ENCODE results near the gene SLC16A8.
"Not testable (repeated sequence)": the region's sequence is repeated elsewhere in the genome, so short reads cannot be mapped to it uniquely, and the experiment has no call there.

Gene SLC16A8

DNA sequence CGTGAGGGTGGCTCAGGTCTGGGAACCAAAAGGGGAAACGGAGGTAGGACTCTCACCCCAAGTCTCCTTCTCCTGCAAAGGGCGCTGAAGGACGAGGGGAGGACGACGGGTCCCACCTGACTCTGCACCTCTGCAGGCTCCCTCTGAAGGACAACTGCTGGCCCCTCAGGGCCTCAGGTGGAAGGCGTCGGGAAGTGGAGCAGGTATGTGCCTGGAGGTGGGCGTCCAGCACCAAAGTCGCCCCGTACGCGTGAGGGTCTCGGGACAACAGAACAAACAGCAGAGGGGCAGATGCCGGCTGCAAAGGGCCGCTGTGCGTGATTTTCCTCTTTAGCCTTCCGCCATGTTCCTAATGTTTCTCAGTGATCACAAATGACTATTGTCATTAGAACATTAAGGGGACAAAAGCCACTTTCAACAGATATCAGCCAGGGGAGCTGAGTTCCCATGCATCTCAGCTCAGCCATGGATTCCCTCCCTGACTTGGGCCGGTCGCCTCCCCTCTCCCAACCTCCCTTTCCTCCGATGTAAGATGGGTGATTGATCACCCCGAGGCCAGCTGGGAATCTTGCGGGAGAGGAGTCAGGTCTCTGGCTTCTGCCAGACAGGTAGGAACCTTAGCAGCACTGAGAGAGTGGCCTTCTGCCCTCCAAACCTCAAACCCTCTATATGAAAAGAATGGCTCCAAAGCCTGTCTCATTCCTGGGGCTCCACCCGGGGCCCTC lies 836 bp downstream of the SLC16A8 start:
- H3K36me3 Mint-ChIP-seq (ENCODE audit: low read depth): no peaks in the 10 kb centered on the region
- H3K27ac Mint-ChIP-seq: no peak overlapping the region
- H3K9me3 Mint-ChIP-seq: no peaks in the 10 kb centered on the region
- no peaks in the 10 kb centered on the region for H3K4me1 Mint-ChIP-seq (ENCODE audit: low read depth)
- no peak overlapping the region for H3K4me3 Mint-ChIP-seq
- H3K27me3 Mint-ChIP-seq (ENCODE audit: low read depth): peaks cover 22% of the 10 kb centered on the region

- Mint-ChIP-seq H3K27me3 (ENCODE audit: low read depth) (peaks cover 17% of the 10 kb centered on the region), H3K9me3 (no peaks in the 10 kb centered on the region), H3K27ac (no peak overlapping the region), H3K36me3 (ENCODE audit: low read depth) (no peaks in the 10 kb centered on the region), H3K4me1 (ENCODE audit: low read depth) (no peaks in the 10 kb centered on the region), H3K4me3 (no peak overlapping the region)
Observed at GRCh38 chr22:38081941-38082828, 1.8 kb downstream of the SLC16A8 start.

- Mint-ChIP-seq H3K4me1 (ENCODE audit: low read depth) (no peaks in the 10 kb centered on the region), H3K27ac (no peak overlapping the region), H3K36me3 (ENCODE audit: low read depth) (no peaks in the 10 kb centered on the region), H3K27me3 (ENCODE audit: low read depth) (peaks cover 17% of the 10 kb centered on the region), H3K9me3 (no peaks in the 10 kb centered on the region), H3K4me3 (no peak overlapping the region)
Observed at GRCh38 chr22:38081636-38081940, 2.4 kb downstream of the SLC16A8 start.

DNA sequence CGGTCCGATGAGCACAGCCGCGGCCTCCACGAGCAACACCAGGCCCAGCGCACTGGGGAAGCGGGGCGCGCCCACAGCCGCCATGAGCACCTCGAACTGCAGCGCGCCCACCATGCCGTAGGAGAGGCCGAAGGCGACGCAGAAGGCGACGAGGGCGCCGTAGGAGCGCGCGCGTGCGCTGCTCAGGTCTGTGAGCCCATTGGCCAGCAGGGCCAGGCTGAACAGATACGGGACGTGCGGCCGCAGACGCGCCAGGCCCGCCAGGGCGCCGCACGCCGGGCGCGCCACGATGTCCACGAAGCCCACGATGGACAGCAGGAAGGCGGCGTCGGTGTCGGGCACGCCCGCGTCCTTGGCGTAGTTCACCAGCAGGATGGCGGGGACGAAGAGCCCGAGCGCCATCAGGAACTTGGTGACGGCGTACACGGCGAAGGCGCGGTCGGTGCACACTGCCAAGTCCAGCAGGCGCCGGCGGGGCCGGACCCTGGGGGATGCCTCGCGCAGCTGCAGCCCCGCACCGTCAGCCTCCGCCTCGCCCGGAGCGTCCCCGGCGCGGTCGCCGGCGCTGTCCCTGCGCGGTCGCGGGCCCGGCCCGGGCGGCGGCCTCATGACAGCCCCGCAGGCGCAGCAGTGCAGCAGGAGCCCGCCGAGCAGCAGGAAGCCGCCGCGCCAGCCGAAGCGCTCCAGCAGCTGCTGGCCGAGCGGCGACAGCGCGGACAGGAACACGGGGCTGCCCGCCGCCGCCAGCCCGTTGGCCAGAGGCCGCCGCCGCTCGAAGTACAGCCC lies 2.9 kb downstream of the SLC16A8 start:
- Mint-ChIP-seq H3K27ac (no peak overlapping the region), H3K27me3 (ENCODE audit: low read depth) (peaks cover 17% of the 10 kb centered on the region), H3K4me1 (ENCODE audit: low read depth) (no peaks in the 10 kb centered on the region), H3K4me3 (no peak overlapping the region), H3K9me3 (no peaks in the 10 kb centered on the region), H3K36me3 (ENCODE audit: low read depth) (no peaks in the 10 kb centered on the region)

- Mint-ChIP-seq H3K27ac (no peak overlapping the region), H3K36me3 (ENCODE audit: low read depth) (no peaks in the 10 kb centered on the region), H3K4me1 (ENCODE audit: low read depth) (no peaks in the 10 kb centered on the region), H3K9me3 (no peaks in the 10 kb centered on the region), H3K4me3 (no peak overlapping the region), H3K27me3 (ENCODE audit: low read depth) (peaks cover 17% of the 10 kb centered on the region)
Observed at GRCh38 chr22:38080474-38080849, 3.5 kb downstream of the SLC16A8 start.

DNA sequence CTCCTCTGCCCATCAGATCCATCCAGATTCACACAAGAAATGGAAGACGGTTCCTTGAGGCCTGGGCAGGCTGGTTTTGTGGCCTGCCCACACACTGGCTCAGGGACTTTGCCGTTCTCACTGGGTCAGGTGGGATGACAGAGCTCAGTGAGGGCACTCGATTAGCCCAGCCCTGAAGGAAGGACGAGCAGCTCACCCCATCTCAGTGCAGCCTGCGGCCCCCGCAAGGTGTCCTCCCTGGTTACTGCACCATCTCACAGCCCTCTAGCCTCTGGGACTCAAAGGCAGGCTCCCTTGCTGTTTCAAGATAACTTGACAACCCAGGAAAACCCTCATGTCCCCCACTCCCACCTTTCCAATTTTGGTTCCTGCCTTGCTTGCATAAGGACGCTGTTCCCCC lies 4.2 kb downstream of the SLC16A8 start:
- peaks cover 17% of the 10 kb centered on the region for H3K27me3 Mint-ChIP-seq (ENCODE audit: low read depth)
- H3K4me3 Mint-ChIP-seq: no peak overlapping the region
- H3K36me3 Mint-ChIP-seq (ENCODE audit: low read depth): no peaks in the 10 kb centered on the region
- H3K9me3 Mint-ChIP-seq: no peaks in the 10 kb centered on the region
- H3K4me1 Mint-ChIP-seq (ENCODE audit: low read depth): no peaks in the 10 kb centered on the region
- H3K27ac Mint-ChIP-seq: no peak overlapping the region

DNA sequence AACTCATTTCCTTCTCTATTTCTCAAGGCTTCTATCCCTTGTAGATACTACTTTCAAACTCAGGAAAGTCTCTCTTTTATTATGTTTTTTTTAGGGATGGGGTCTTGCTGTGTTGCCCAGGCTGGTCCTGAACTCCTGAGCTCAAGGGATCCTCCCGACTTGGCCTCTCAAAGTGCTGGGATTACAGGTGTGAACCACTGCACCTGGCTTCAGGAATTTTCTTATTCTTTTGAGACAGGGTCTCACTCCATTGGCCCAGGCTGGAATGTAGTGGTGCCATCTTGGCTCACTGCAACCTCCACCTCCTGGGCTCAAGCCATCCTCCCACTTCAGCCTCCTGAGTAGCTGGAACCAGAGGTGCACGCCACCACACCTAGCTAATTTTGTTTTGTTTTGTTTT lies 4.8 kb downstream of the SLC16A8 start:
- H3K4me3 Mint-ChIP-seq; H3K27ac Mint-ChIP-seq; H3K36me3 Mint-ChIP-seq (ENCODE audit: low read depth); H3K9me3 Mint-ChIP-seq; H3K4me1 Mint-ChIP-seq (ENCODE audit: low read depth): not testable (repeated sequence)
- H3K27me3 Mint-ChIP-seq (ENCODE audit: low read depth): peaks cover 17% of the 10 kb centered on the region

- Mint-ChIP-seq H3K9me3 (no peaks in the 10 kb centered on the region), H3K27ac (no peak overlapping the region), H3K4me3 (no peak overlapping the region), H3K36me3 (ENCODE audit: low read depth) (no peaks in the 10 kb centered on the region), H3K4me1 (ENCODE audit: low read depth) (no peaks in the 10 kb centered on the region), H3K27me3 (ENCODE audit: low read depth) (peaks cover 14% of the 10 kb centered on the region)
Observed at GRCh38 chr22:38078046-38078840, 5.7 kb downstream of the SLC16A8 start.

GRCh38 chr22:38077595-38077994 lies 6.4 kb downstream of the SLC16A8 start:
- H3K27ac Mint-ChIP-seq: no peak overlapping the region
- no peaks in the 10 kb centered on the region for H3K9me3 Mint-ChIP-seq
- no peaks in the 10 kb centered on the region for H3K36me3 Mint-ChIP-seq (ENCODE audit: low read depth)
- H3K27me3 Mint-ChIP-seq (ENCODE audit: low read depth): peaks cover 9% of the 10 kb centered on the region
- no peaks in the 10 kb centered on the region for H3K4me1 Mint-ChIP-seq (ENCODE audit: low read depth)
- H3K4me3 Mint-ChIP-seq: no peak overlapping the region

GRCh38 chr22:38077096-38077495 lies 6.9 kb downstream of the SLC16A8 start:
- Mint-ChIP-seq H3K36me3 (ENCODE audit: low read depth) (no peaks in the 10 kb centered on the region), H3K4me3 (no peak overlapping the region), H3K4me1 (ENCODE audit: low read depth) (no peaks in the 10 kb centered on the region), H3K27ac (no peak overlapping the region), H3K9me3 (no peaks in the 10 kb centered on the region), H3K27me3 (ENCODE audit: low read depth) (peaks cover 9% of the 10 kb centered on the region)

DNA sequence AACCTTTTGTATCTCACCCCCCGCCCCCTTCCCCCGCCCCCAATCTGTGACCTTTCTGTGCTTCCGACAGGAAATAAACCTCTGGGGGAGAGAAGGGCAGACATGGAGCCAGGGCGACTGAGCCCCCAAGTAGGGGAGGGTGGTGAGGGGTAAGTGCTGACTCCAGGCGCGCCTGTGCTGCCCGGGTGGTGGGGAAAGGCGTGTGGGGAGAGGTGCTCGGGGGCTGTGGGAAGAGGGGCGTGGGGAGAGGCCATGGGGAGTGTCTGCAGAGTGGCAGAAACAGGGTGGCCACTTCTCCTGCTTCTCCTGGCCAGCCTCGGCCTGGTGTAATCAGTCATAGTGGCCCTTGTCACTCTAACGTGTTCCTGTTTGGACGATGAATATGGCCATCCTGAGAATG lies 8.0 kb downstream of the SLC16A8 start:
- Mint-ChIP-seq H3K27me3 (ENCODE audit: low read depth) (peaks cover 9% of the 10 kb centered on the region), H3K4me3 (no peak overlapping the region), H3K36me3 (ENCODE audit: low read depth) (no peaks in the 10 kb centered on the region), H3K4me1 (ENCODE audit: low read depth) (no peaks in the 10 kb centered on the region), H3K9me3 (no peaks in the 10 kb centered on the region), H3K27ac (no peak overlapping the region)

DNA sequence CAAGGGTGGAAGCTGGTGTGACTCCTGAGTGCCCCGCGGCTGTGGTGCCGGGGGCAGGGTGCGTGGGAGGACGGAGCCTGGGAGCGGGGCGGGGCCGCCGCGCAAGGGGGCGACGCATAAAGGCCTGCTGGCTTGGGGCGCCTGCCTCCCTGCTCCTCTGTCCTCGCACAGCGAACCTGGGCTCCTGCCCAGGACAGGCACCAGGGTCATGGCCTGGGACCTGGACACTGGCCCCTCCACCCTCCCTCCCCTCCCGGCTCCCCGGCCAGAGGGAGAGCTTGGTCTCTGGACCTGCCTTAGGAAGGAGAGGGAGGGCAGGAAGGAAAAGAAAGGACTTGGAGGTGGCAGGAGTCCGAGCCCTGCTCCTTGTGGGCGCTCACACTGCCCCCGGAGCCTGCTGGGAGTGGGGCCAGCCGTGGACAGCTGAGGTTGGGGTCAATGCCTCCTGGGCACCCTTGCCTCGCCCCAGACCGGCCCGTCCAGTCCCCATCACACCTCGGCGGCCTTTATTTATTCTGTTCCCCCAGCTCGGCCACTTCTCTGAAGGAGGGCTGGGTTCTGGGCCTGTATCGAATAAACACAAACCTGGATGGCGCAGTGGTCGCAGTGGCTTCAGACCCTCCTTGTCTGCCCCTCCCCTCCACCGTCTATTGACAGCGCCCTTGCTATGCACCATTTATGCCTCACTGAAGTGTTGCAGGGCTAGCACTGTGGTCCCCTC lies 8.7 kb downstream of the SLC16A8 start:
- Mint-ChIP-seq H3K27me3 (ENCODE audit: low read depth) (peaks cover 9% of the 10 kb centered on the region), H3K9me3 (no peaks in the 10 kb centered on the region), H3K27ac (no peak overlapping the region), H3K4me1 (ENCODE audit: low read depth) (no peaks in the 10 kb centered on the region), H3K4me3 (no peak overlapping the region), H3K36me3 (ENCODE audit: low read depth) (no peaks in the 10 kb centered on the region)

- H3K4me1 Mint-ChIP-seq (ENCODE audit: low read depth): no peaks in the 10 kb centered on the region
- H3K27me3 Mint-ChIP-seq (ENCODE audit: low read depth): peaks cover under 1% of the 10 kb centered on the region
- no peak overlapping the region for H3K27ac Mint-ChIP-seq
- H3K9me3 Mint-ChIP-seq: no peaks in the 10 kb centered on the region
- no peaks in the 10 kb centered on the region for H3K36me3 Mint-ChIP-seq (ENCODE audit: low read depth)
- H3K4me3 Mint-ChIP-seq: no peak overlapping the region
Observed at GRCh38 chr22:38074181-38075104, 9.5 kb downstream of the SLC16A8 start.
